Suprapubic skin (tissue), 4 donors: ENCODE measurements around the gene TANGO6. TPM values are rescaled to one million over a fixed set of nuclear protein-coding genes. Genes with fewer than 3 reads are reported as not detected.

Experiments used
- DNase-seq, 2 donors: peaks; one replicate each; pipeline ENCODE4 v3.0.0-alpha.2; 2019; ENCODE audit warnings: low spot score in 2 of 2
- H3K27ac ChIP-seq: fragments of 200-600 bp; sonication (generic); one replicate; pipeline ENCODE4 v1.5.1; 2019
- H3K27me3 ChIP-seq: fragments of 200-600 bp; sonication (generic); one replicate; pipeline ENCODE4 v1.5.1; 2019
- H3K36me3 ChIP-seq: fragments of 200-600 bp; sonication (generic); one replicate; pipeline ENCODE4 v1.5.1; 2019
- H3K4me1 ChIP-seq: fragments of 200-600 bp; sonication (generic); one replicate; pipeline ENCODE4 v1.5.1; 2019
- H3K4me3 ChIP-seq: fragments of 200-600 bp; sonication (generic); one replicate; pipeline ENCODE4 v1.5.1; 2019; ENCODE audit warnings: mild to moderate bottlenecking
- H3K9me3 ChIP-seq: fragments of 200-600 bp; sonication (generic); one replicate; pipeline ENCODE4 v1.5.1; 2019
- CTCF ChIP-seq, 2 donors: fragments of 200-600 bp in 1 of 2; fragments of 450-650 bp in 1 of 2; sonication (generic) in 1 of 2; IDR thresholded peaks; one replicate each; pipeline ENCODE4 v1.5.1; 2016 to 2019; ENCODE audit warnings: antibody characterized with exemption in 2 of 2, mild to moderate bottlenecking in 1 of 2, moderate library complexity in 1 of 2
- EP300 ChIP-seq: sonication (generic); formaldehyde crosslinking; IDR thresholded peaks from one replicate; pipeline ENCODE4 v1.6.1; 2017; ENCODE audit warnings: antibody characterized with exemption
- POLR2A ChIP-seq, 2 donors: fragments of 450-650 bp; IDR thresholded peaks; one replicate each; pipeline ENCODE4 v1.6.1; 2017; ENCODE audit warnings: antibody characterized with exemption in 2 of 2, mild to moderate bottlenecking in 2 of 2, moderate library complexity in 2 of 2
- POLR2AphosphoS5 ChIP-seq, 3 donors: sonication (generic); formaldehyde crosslinking; IDR thresholded peaks; one replicate each; pipeline ENCODE4 v1.6.1; 2017; ENCODE audit warnings: antibody characterized with exemption in 3 of 3
- WGBS: methylation state at CpG from one replicate; pipeline ENCODE4 v1.1.5; 2018; 5-methylcytosine and 5-hydroxymethylcytosine counted together
- total RNA-seq, 4 donors: library from RNA; depleted of rRNA; stranded (reverse); fragments of >200 nt; gene quantifications; one replicate each; pipeline ENCODE4 v1.1.0, GENCODE V29; 2016

Gene TANGO6
- total RNA-seq, 4 donors from 2014 or later, result 10.6 to 14.0 (median 12.0) TPM

GRCh38 chr16:68961778-68962402 lies 118.6 kb downstream of the TANGO6 start:
- Histone ChIP-seq H3K36me3 (no peaks in the 10 kb centered on the region), H3K27me3 (no peaks in the 10 kb centered on the region), H3K9me3 (no peaks in the 10 kb centered on the region), H3K4me1 (peaks cover 2% of the 10 kb centered on the region), H3K4me3 (no peak overlapping the region), H3K27ac (no peak overlapping the region)
- WGBS, result 82% methylated on average over 4 of the region's 4 CpGs
- TF ChIP-seq POLR2A (IDR thresholded peaks at IDR 0.05) (no peak), CTCF (IDR thresholded peaks at IDR 0.05) (no peak), POLR2AphosphoS5 (IDR thresholded peaks at IDR 0.05) (no peak), EP300 (no peak)
- no peak for DNase-seq

- no peak overlapping the region for H3K4me3 ChIP-seq
- 90% methylated on average over 2 of the region's 2 CpGs for WGBS
- peaks cover 6% of the 10 kb centered on the region for H3K36me3 ChIP-seq
- TF ChIP-seq CTCF (IDR thresholded peaks at IDR 0.05), result no peak
- TF ChIP-seq POLR2A (IDR thresholded peaks at IDR 0.05), result no peak
- no peak for TF ChIP-seq EP300
- H3K27me3 ChIP-seq, result no peaks in the 10 kb centered on the region
- no peaks in the 10 kb centered on the region for H3K4me1 ChIP-seq
- no peak for DNase-seq
- H3K27ac ChIP-seq, result no peak overlapping the region
- no peaks in the 10 kb centered on the region for H3K9me3 ChIP-seq
Observed at GRCh38 chr16:68969338-68969737, 126.0 kb downstream of the TANGO6 start.

GRCh38 chr16:68972013-68972412 lies 128.7 kb downstream of the TANGO6 start:
- Histone ChIP-seq H3K27ac (no peak overlapping the region), H3K4me3 (no peak overlapping the region), H3K4me1 (no peaks in the 10 kb centered on the region), H3K27me3 (no peaks in the 10 kb centered on the region), H3K9me3 (no peaks in the 10 kb centered on the region), H3K36me3 (peaks cover 23% of the 10 kb centered on the region)
- 94% methylated on average over 4 of the region's 4 CpGs for WGBS
- DNase-seq, result no peak
- TF ChIP-seq POLR2A (IDR thresholded peaks at IDR 0.05), result no peak
- no peak for TF ChIP-seq EP300
- TF ChIP-seq POLR2AphosphoS5 (IDR thresholded peaks at IDR 0.05), result no peak
- no peak for TF ChIP-seq CTCF (IDR thresholded peaks at IDR 0.05)

- WGBS, result 66% methylated on average over 4 of the region's 4 CpGs
- Histone ChIP-seq H3K27me3 (no peaks in the 10 kb centered on the region), H3K4me1 (no peaks in the 10 kb centered on the region), H3K9me3 (no peaks in the 10 kb centered on the region), H3K27ac (no peak overlapping the region), H3K4me3 (no peak overlapping the region), H3K36me3 (peaks cover 28% of the 10 kb centered on the region)
- DNase-seq, result no peak
- TF ChIP-seq POLR2A (IDR thresholded peaks at IDR 0.05) (no peak), EP300 (no peak), CTCF (IDR thresholded peaks at IDR 0.05) (no peak), POLR2AphosphoS5 (IDR thresholded peaks at IDR 0.05) (no peak)
Observed at GRCh38 chr16:68972720-68973119, 129.4 kb downstream of the TANGO6 start.

- Histone ChIP-seq H3K27me3 (no peaks in the 10 kb centered on the region), H3K9me3 (no peaks in the 10 kb centered on the region), H3K27ac (no peak overlapping the region), H3K4me1 (no peaks in the 10 kb centered on the region), H3K4me3 (no peak overlapping the region), H3K36me3 (peaks cover 28% of the 10 kb centered on the region)
- TF ChIP-seq POLR2A (IDR thresholded peaks at IDR 0.05) (no peak), CTCF (IDR thresholded peaks at IDR 0.05) (no peak), POLR2AphosphoS5 (IDR thresholded peaks at IDR 0.05) (no peak), EP300 (no peak)
- 85% methylated on average over 7 of the region's 7 CpGs for WGBS
- no peak for DNase-seq
Observed at GRCh38 chr16:68973611-68974120, 130.3 kb downstream of the TANGO6 start.
